HG03521 (cell line): Measurements from ENCODE around the gene MOK.

Experiments used
- ATAC-seq: cut with Tn5 transposase; IDR thresholded peaks from one replicate; pipeline ENCODE4 v1.9.1; 2021; ENCODE audit warnings: mild to moderate bottlenecking, moderate library complexity; ENCODE audit not compliant: unreplicated experiment

MOK gene

GRCh38 chr14:102285106-102285505, 19.9 kb downstream of the MOK start:
- no peak for ATAC-seq

- no peak for ATAC-seq
Measured at GRCh38 chr14:102283631-102284129, 21.3 kb downstream of the MOK start.

DNA sequence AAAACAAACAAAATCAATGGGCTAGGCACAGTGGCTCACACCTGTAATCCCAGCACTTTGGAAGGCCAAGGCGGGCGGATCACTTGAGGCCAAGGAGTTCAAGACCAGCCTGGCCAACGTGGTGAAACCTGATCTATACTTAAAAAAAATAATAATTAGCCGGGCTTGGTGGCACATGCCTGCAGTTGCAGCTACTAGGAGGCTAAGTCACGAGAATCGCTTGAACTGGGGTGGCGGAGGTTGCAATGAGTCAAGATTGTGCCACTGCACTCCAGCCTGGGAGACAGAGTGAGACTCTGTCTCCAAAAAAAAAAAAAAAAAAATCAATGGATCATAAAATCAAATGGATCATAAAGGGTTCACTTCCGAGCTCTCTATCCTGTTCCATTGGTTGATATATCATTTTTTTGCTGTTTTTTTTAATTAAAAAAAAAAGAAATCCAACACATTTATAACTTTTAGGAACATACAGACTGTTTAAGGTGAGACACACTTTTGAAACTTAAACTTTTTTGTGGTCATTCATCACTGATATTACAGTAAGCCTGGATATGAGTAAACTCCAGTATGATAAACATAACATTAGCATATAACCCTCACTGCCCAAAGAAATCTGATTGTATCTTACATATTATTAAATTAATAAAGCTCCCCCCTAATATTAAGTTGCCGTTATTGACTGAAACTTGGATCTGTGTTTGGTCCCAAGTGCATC, 22.1 kb downstream of the MOK start:
- no peak for ATAC-seq

DNA sequence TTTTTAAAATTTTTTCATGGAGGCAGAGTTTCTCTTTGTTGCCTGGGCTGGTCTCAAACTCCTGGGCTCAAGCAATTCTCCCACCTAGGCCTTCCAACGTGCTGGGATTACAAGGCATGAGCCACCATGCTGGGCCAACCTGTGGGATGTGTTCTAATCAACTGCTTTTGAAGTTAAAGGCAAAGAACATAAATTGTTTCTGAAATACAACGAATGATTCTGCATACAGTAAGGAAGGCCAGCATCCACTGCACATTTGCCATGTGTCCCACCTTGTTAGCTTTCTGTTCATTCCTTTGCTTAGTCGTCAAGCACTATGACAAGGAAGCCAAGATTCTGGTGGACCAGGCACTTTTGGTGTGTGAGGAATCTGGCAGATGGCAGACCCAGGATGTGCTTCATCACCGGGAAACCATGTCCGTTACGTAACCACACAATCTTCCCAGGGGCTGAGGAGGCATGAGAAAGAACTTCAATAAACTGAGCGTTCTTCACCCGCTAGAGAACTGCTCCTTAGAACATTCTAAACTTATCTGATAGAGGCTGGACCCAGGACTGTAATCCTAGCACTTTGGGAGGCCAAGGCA, 24.5 kb downstream of the MOK start:
- no peak for ATAC-seq

- no peak for ATAC-seq
Measured at GRCh38 chr14:102279688-102280348, 25.1 kb downstream of the MOK start.

DNA sequence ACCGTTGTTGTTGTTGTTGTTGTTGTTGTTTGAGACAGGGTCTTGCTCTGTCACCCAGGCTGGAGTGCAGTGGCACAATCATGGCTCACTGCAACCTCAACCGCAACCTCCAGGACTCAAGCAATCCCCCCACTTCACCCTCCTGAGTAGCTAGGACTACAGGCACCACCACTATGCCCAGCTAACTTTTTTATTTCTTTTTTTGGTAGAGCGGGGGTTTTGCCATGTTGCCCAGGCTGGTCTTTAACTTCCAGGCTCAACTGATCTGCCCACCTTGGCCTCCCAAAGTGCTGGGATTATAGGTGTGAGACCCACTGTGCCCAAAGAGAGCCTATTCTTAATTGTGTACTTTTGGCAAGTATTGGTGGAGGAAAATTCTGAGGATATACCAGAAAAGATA, 25.7 kb downstream of the MOK start:
- ATAC-seq, result no peak

- no peak for ATAC-seq
Measured at GRCh38 chr14:102278631-102278935, 26.4 kb downstream of the MOK start.

GRCh38 chr14:102277874-102278630, 26.9 kb downstream of the MOK start:
- no peak for ATAC-seq

DNA sequence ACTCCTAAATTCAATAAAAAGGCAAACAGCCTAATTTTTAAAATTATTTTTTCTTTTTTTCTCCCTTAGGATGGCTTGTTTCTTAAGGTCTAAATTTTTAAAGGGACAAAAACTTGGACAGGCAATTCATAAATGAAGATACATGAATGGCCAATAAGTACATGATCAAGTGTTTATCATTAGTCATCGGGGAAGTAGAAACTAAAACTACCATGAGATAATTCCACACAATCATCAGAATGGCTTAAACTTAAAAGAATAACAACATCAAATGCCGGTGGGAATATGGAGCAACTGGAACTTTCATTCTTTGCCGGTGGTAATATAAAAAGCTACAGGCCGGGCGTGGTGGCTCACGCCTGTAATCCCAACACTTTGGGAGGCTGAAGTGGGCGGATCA, 29.1 kb downstream of the MOK start:
- ATAC-seq, result no peak

DNA sequence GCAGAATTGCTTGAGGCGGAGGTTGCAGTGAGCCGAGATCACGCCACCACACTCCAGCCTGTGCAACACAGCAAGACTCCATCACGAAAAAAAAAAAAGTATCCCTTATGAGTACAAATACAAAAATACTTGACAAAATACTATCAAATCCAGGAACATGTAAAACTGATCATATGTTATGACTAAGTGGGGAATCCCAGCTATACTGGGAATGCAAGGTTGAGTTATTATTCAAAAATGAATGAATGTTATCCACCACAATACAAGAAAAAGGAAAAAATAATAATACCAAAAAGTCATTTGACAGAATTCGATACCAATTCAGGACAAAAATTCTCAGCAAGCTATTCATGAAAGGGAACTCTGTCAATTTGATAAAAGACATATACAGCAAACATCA, 32.6 kb downstream of the MOK start:
- ATAC-seq, result no peak

- ATAC-seq, result no peak
Measured at GRCh38 chr14:102264775-102265174, 40.2 kb downstream of the MOK start.

DNA sequence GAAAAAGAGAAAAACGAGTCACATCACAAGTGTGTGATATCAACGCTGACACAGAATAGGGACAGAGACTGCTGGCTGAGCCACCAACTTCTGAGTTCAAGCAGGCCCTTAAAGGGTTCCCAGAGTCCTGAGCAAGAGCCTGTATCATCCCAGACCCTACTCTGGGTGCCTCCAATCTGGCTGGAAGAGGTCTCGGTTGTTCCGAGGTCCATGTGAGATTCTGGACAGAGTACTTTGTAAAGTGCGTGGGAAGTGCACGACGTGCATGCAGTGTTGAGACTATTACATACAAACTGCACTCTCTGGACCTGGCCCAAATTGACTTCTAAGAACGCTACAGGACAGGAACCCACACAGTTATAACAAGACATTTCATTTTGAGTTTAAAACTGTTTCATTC, 40.6 kb downstream of the MOK start:
- no peak for ATAC-seq

DNA sequence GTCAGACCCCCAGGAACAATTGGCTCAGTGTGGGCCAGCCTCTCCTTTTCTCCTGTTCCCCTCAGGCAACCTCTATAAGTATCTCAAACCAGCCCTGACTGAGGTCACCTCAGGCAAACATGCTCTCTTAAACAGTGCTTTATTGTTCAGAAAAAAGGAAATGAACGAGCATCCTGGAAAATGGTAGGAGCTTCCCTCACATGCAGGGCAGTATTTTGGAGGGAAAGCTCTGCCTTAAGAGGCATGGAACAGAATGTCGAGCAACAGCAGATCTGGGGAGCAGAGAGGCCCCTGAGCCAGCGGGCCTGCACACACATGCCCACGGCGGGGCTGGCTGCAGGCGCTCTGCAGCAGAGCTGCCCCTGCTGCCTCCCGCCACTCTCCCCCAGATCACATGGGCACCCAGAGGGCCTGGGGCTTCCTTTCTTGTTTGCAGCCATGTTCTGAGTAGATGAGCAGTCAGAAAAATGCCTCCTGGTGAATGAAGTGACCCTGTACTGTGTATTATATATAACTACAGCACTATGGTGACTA, 42.0 kb downstream of the MOK start:
- no peak for ATAC-seq

- ATAC-seq, result no peak
Measured at GRCh38 chr14:102258136-102258535, 46.8 kb downstream of the MOK start.

GRCh38 chr14:102256716-102257115, 48.2 kb downstream of the MOK start:
- no peak for ATAC-seq

DNA sequence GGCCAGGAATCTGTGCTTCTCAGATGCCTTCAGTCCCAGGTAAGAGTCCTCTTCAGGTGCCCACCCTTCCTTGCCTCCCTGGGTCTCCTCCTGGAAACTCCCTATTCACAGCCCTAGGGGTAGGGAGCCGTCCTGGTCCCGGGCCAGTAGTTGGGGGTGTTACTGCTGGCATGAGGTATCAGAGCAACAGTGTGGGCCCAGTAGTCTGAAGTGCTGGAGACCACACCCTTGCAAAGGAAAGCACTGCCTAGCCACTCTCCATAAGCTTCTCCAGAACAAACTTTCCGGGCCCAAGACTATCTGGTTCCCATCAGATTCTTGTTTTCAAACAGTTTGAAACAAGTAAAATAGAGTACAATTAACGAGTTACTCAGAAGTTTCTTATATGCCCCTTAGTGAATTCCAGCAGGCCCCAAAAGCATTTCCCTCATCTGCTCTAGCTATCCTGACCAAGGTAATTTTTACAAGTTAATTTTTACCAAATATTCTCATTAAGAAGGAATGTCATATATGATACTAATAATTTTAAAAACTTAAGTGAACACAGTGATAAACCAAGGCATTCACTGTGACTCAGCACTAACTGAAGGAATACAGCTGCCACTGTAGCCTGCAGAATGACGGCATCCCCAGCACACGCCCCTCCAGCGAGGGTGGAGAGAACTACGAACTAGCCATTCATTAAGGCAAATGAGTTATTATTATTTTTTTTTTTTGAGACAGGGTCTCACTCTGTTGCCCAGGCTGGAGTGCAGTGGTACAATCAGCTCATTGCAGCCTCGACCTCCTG, 49.4 kb downstream of the MOK start:
- no peak for ATAC-seq

- no peak for ATAC-seq
Measured at GRCh38 chr14:102252834-102253801, 51.8 kb downstream of the MOK start.

- ATAC-seq, result no peak
Measured at GRCh38 chr14:102251161-102251560, 53.8 kb downstream of the MOK start.

DNA sequence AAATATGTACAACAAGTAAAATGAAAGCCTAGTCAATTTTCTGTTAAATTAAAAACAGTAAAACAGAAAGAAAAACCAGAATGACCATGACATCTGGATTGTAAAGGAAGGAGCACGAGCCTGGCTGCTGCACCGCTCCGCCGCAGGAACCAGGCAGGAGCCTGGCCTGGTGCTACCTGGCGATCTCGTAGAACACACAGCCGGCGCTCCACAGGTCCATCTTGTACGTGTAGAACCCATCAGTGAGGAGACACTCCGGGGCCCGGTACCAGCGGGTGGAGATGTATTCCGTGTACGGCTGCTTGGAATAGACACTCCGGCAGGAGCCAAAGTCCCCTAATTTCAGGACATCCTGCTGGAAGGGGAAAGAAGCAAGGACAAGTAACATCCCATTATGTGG, 54.3 kb downstream of the MOK start:
- ATAC-seq, result no peak
